ENCODE results near the gene GPS1. TPM values are rescaled to one million over a fixed set of nuclear protein-coding genes. Genes with fewer than 3 reads are reported as not detected.

The GPS1 gene
- total and polyA plus RNA-seq, 4 donors, result 63.4 to 165 (median 138) TPM

GRCh38 chr17:82081966-82082365, 30.3 kb downstream of the GPS1 start:
- Histone ChIP-seq H3K4me1 (ENCODE audit: control insufficient read depth, insufficient read depth, low read length) (peaks cover 10% of the 10 kb centered on the region), H3K4me3 (ENCODE audit: low read depth, low read length) (no peak overlapping the region), H3K36me3 (ENCODE audit: control insufficient read depth, insufficient read depth, low read length) (peaks cover 100% of the 10 kb centered on the region), H3K27ac (ENCODE audit: low read depth, low read length) (no peak overlapping the region), H3K9me3 (ENCODE audit: control insufficient read depth, insufficient read depth, low read length) (no peaks in the 10 kb centered on the region), H3K27me3 (ENCODE audit: control insufficient read depth, insufficient read depth, low read length) (no peaks in the 10 kb centered on the region)
- WGBS (ENCODE audit: insufficient coverage), result 92% methylated on average over 22 of the region's 22 CpGs
- DNase-seq (ENCODE audit: low read depth in 4 of 6, low spot score in 6 of 6), result no peak

- Histone ChIP-seq H3K27ac (ENCODE audit: low read depth, low read length) (no peak overlapping the region), H3K36me3 (ENCODE audit: control insufficient read depth, insufficient read depth, low read length) (peaks cover 100% of the 10 kb centered on the region), H3K4me3 (ENCODE audit: low read depth, low read length) (no peak overlapping the region), H3K9me3 (ENCODE audit: control insufficient read depth, insufficient read depth, low read length) (no peaks in the 10 kb centered on the region), H3K4me1 (ENCODE audit: control insufficient read depth, insufficient read depth, low read length) (peaks cover 8% of the 10 kb centered on the region), H3K27me3 (ENCODE audit: control insufficient read depth, insufficient read depth, low read length) (no peaks in the 10 kb centered on the region)
- DNase-seq (ENCODE audit: low read depth in 4 of 6, low spot score in 6 of 6), result no peak
- WGBS (ENCODE audit: insufficient coverage), result 94% methylated on average over 19 of the region's 19 CpGs
These were observed 30.8 kb downstream of the GPS1 start for GRCh38 chr17:82082456-82082855.

GRCh38 chr17:82083009-82083408, 31.3 kb downstream of the GPS1 start:
- no peak for DNase-seq (ENCODE audit: low read depth in 4 of 6, low spot score in 6 of 6)
- peaks cover 2% of the 10 kb centered on the region for H3K4me1 ChIP-seq (ENCODE audit: control insufficient read depth, insufficient read depth, low read length)
- H3K9me3 ChIP-seq (ENCODE audit: control insufficient read depth, insufficient read depth, low read length), result no peaks in the 10 kb centered on the region
- peaks cover 100% of the 10 kb centered on the region for H3K36me3 ChIP-seq (ENCODE audit: control insufficient read depth, insufficient read depth, low read length)
- H3K4me3 ChIP-seq (ENCODE audit: low read depth, low read length), result no peak overlapping the region
- no peak overlapping the region for H3K27ac ChIP-seq (ENCODE audit: low read depth, low read length)
- H3K27me3 ChIP-seq (ENCODE audit: control insufficient read depth, insufficient read depth, low read length), result no peaks in the 10 kb centered on the region
- 97% methylated on average over 24 of the region's 24 CpGs for WGBS (ENCODE audit: insufficient coverage)

GRCh38 chr17:82083533-82084359, 32.0 kb downstream of the GPS1 start:
- peaks cover 100% of the 10 kb centered on the region for H3K36me3 ChIP-seq (ENCODE audit: control insufficient read depth, insufficient read depth, low read length)
- H3K27ac ChIP-seq (ENCODE audit: low read depth, low read length), result no peak overlapping the region
- no peaks in the 10 kb centered on the region for H3K27me3 ChIP-seq (ENCODE audit: control insufficient read depth, insufficient read depth, low read length)
- H3K4me1 ChIP-seq (ENCODE audit: control insufficient read depth, insufficient read depth, low read length), result no peaks in the 10 kb centered on the region
- no peak for DNase-seq (ENCODE audit: low read depth in 4 of 6, low spot score in 6 of 6)
- H3K4me3 ChIP-seq (ENCODE audit: low read depth, low read length), result no peak overlapping the region
- 92% methylated on average over 54 of the region's 55 CpGs for WGBS (ENCODE audit: insufficient coverage)
- no peaks in the 10 kb centered on the region for H3K9me3 ChIP-seq (ENCODE audit: control insufficient read depth, insufficient read depth, low read length)

GRCh38 chr17:82084373-82085030, 32.8 kb downstream of the GPS1 start:
- 94% methylated on average over 27 of the region's 31 CpGs for WGBS (ENCODE audit: insufficient coverage)
- Histone ChIP-seq H3K4me3 (ENCODE audit: low read depth, low read length) (no peak overlapping the region), H3K27ac (ENCODE audit: low read depth, low read length) (no peak overlapping the region), H3K36me3 (ENCODE audit: control insufficient read depth, insufficient read depth, low read length) (peaks cover 100% of the 10 kb centered on the region), H3K9me3 (ENCODE audit: control insufficient read depth, insufficient read depth, low read length) (no peaks in the 10 kb centered on the region), H3K27me3 (ENCODE audit: control insufficient read depth, insufficient read depth, low read length) (no peaks in the 10 kb centered on the region), H3K4me1 (ENCODE audit: control insufficient read depth, insufficient read depth, low read length) (no peaks in the 10 kb centered on the region)
- no peak for DNase-seq (ENCODE audit: low read depth in 4 of 6, low spot score in 6 of 6)

GRCh38 chr17:82085031-82085861, 33.5 kb downstream of the GPS1 start:
- no peaks in the 10 kb centered on the region for H3K27me3 ChIP-seq (ENCODE audit: control insufficient read depth, insufficient read depth, low read length)
- H3K9me3 ChIP-seq (ENCODE audit: control insufficient read depth, insufficient read depth, low read length), result no peaks in the 10 kb centered on the region
- 91% methylated on average over 49 of the region's 49 CpGs for whole genome bisulfite sequencing (ENCODE audit: insufficient coverage)
- no peaks in the 10 kb centered on the region for H3K4me1 ChIP-seq (ENCODE audit: control insufficient read depth, insufficient read depth, low read length)
- H3K36me3 ChIP-seq (ENCODE audit: control insufficient read depth, insufficient read depth, low read length), result peaks cover 100% of the 10 kb centered on the region
- no peak overlapping the region for H3K27ac ChIP-seq (ENCODE audit: low read depth, low read length)
- no peak overlapping the region for H3K4me3 ChIP-seq (ENCODE audit: low read depth, low read length)
- no peak for DNase-seq (ENCODE audit: low read depth in 4 of 6, low spot score in 6 of 6)

- no peaks in the 10 kb centered on the region for H3K4me1 ChIP-seq (ENCODE audit: control insufficient read depth, insufficient read depth, low read length)
- H3K27ac ChIP-seq (ENCODE audit: low read depth, low read length), result no peak overlapping the region
- no peak overlapping the region for H3K4me3 ChIP-seq (ENCODE audit: low read depth, low read length)
- H3K9me3 ChIP-seq (ENCODE audit: control insufficient read depth, insufficient read depth, low read length), result no peaks in the 10 kb centered on the region
- no peak for DNase-seq (ENCODE audit: low read depth in 4 of 6, low spot score in 6 of 6)
- WGBS (ENCODE audit: insufficient coverage), result 92% methylated on average over 25 of the region's 25 CpGs
- H3K36me3 ChIP-seq (ENCODE audit: control insufficient read depth, insufficient read depth, low read length), result peaks cover 100% of the 10 kb centered on the region
- no peaks in the 10 kb centered on the region for H3K27me3 ChIP-seq (ENCODE audit: control insufficient read depth, insufficient read depth, low read length)
These were observed 34.5 kb downstream of the GPS1 start for GRCh38 chr17:82085931-82086764.

GRCh38 chr17:82086941-82087906, 35.5 kb downstream of the GPS1 start:
- no peak overlapping the region for H3K4me3 ChIP-seq (ENCODE audit: low read depth, low read length)
- no peaks in the 10 kb centered on the region for H3K4me1 ChIP-seq (ENCODE audit: control insufficient read depth, insufficient read depth, low read length)
- WGBS (ENCODE audit: insufficient coverage), result 94% methylated on average over 37 of the region's 39 CpGs
- no peaks in the 10 kb centered on the region for H3K9me3 ChIP-seq (ENCODE audit: control insufficient read depth, insufficient read depth, low read length)
- H3K27ac ChIP-seq (ENCODE audit: low read depth, low read length), result no peak overlapping the region
- no peaks in the 10 kb centered on the region for H3K27me3 ChIP-seq (ENCODE audit: control insufficient read depth, insufficient read depth, low read length)
- DNase-seq (ENCODE audit: low read depth in 4 of 6, low spot score in 6 of 6), result no peak
- peaks cover 100% of the 10 kb centered on the region for H3K36me3 ChIP-seq (ENCODE audit: control insufficient read depth, insufficient read depth, low read length)

All from spinal cord (tissue), 10 donors.